ENCODE measurements around the gene CLIP3. TPM values are rescaled to one million over a fixed set of nuclear protein-coding genes. Genes with fewer than 3 reads are reported as not detected.
A peak's percentile ranks its signal among the peaks of the same experiment; 100 is the strongest.

CLIP3 gene
- total and polyA plus RNA-seq, 2 of the 13 experiments (the other 11 are each of a cell fraction or from before 2014, with no cell fraction given): 0.15 to 1.2 TPM

GRCh38 chr19:35995048-35995993, 37.4 kb downstream of the CLIP3 start, which contains the start of gene SDHAF1 (continued):
- peak; percentile 23; the same call in 1 of the 2 replicates for TF ChIP-seq ZKSCAN5 (CRISPR knock-in tag; IDR thresholded peaks at IDR 0.05)
- no peak for TF ChIP-seq KLF15 (CRISPR knock-in tag; IDR thresholded peaks at IDR 0.05; ENCODE audit: borderline replicate concordance)
- TF ChIP-seq GPN1 (CRISPR knock-in tag; IDR thresholded peaks at IDR 0.05; ENCODE audit: borderline replicate concordance): no peak
- TF ChIP-seq KAT7 (CRISPR knock-in tag; IDR thresholded peaks at IDR 0.05; ENCODE audit: borderline replicate concordance): no peak
- TF ChIP-seq TOE1 (CRISPR knock-in tag; IDR thresholded peaks at IDR 0.05): no peak
- TF ChIP-seq MAF1 (CRISPR knock-in tag; IDR thresholded peaks at IDR 0.05; ENCODE audit: borderline replicate concordance): no peak
- TF ChIP-seq CHD2 (IDR thresholded peaks at IDR 0.05; ENCODE audit: low read depth, low read length): no peak
- peak; percentile 42; the same call in 1 of the 2 replicates for TF ChIP-seq ZNF232 (CRISPR knock-in tag; IDR thresholded peaks at IDR 0.05; ENCODE audit: borderline replicate concordance)
- no peak; the same call in 1 of the 2 replicates for TF ChIP-seq KDM4B (CRISPR knock-in tag; IDR thresholded peaks at IDR 0.05)
- TF ChIP-seq SOX5 (CRISPR knock-in tag; IDR thresholded peaks at IDR 0.05; ENCODE audit: borderline replicate concordance): 0 out of 2 replicates have a peak, but pooled peaks have one; percentile 26
- TF ChIP-seq ZNF766 (CRISPR knock-in tag; IDR thresholded peaks at IDR 0.05; ENCODE audit: borderline replicate concordance): peak; percentile 56; the same call in 1 of the 2 replicates
- no peak for TF ChIP-seq NPAS2 (CRISPR knock-in tag; IDR thresholded peaks at IDR 0.05; ENCODE audit: borderline replicate concordance)
- peak; percentile 24; the same call in 1 of the 2 replicates for TF ChIP-seq EEA1 (CRISPR knock-in tag; IDR thresholded peaks at IDR 0.05; ENCODE audit: borderline replicate concordance)
- TF ChIP-seq GATAD1 (CRISPR knock-in tag; IDR thresholded peaks at IDR 0.05): peak; percentile 86
- no peak for TF ChIP-seq ZNF264 (CRISPR knock-in tag; IDR thresholded peaks at IDR 0.05)
- peak; percentile 90 for TF ChIP-seq THAP11 (CRISPR knock-in tag; IDR thresholded peaks at IDR 0.05)
- TF ChIP-seq ZNF776 (CRISPR knock-in tag; IDR thresholded peaks at IDR 0.05): no peak; the same call in 1 of the 2 replicates
- TF ChIP-seq ADNP (CRISPR knock-in tag; IDR thresholded peaks at IDR 0.05): no peak
- TF ChIP-seq ARHGAP35 (CRISPR knock-in tag; IDR thresholded peaks at IDR 0.05; ENCODE audit: borderline replicate concordance): no peak
- TF ChIP-seq TBL1XR1 (IDR thresholded peaks at IDR 0.05; ENCODE audit: borderline replicate concordance, low read length, partially characterized antibody): peak; percentile 52
- 0 out of 2 replicates have a peak, but pooled peaks have one; percentile 53 for TF ChIP-seq KLF9 (CRISPR knock-in tag; IDR thresholded peaks at IDR 0.05; ENCODE audit: low read depth)
- TF ChIP-seq REXO4 (CRISPR knock-in tag; IDR thresholded peaks at IDR 0.05; ENCODE audit: borderline replicate concordance): no peak
- no peak for TF ChIP-seq ZNF468 (CRISPR knock-in tag; IDR thresholded peaks at IDR 0.05)
- TF ChIP-seq ATF3 (CRISPR knock-in tag; IDR thresholded peaks at IDR 0.05): peak; percentile 34
- TF ChIP-seq, protein P1, sequence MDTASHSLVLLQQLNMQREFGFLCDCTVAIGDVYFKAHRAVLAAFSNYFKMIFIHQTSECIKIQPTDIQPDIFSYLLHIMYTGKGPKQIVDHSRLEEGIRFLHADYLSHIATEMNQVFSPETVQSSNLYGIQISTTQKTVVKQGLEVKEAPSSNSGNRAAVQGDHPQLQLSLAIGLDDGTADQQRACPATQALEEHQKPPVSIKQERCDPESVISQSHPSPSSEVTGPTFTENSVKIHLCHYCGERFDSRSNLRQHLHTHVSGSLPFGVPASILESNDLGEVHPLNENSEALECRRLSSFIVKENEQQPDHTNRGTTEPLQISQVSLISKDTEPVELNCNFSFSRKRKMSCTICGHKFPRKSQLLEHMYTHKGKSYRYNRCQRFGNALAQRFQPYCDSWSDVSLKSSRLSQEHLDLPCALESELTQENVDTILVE (CRISPR knock-in tag; IDR thresholded peaks at IDR 0.05): peak; percentile 19; the same call in 1 of the 2 replicates
- TF ChIP-seq E2F1 (CRISPR knock-in tag; IDR thresholded peaks at IDR 0.05): 0 out of 2 replicates have a peak, but pooled peaks have one; percentile 52
- TF ChIP-seq TEAD2 (CRISPR knock-in tag; IDR thresholded peaks at IDR 0.05): no peak
- TF ChIP-seq DNMT3B (CRISPR knock-in tag; conservative IDR thresholded peaks at IDR 0.05): no peak
- TF ChIP-seq GATA4 (IDR thresholded peaks at IDR 0.05; ENCODE audit: borderline replicate concordance, low read depth): 0 out of 2 replicates have a peak, but pooled peaks have one; percentile 4
- TF ChIP-seq ZFP1 (CRISPR knock-in tag; IDR thresholded peaks at IDR 0.05): no peak

Data from HepG2 (cell line).